Astrocyte (in vitro differentiated cells and primary cell): ENCODE results near the gene BMP7.
A peak's percentile ranks its signal among the peaks of the same experiment; 100 is the strongest.

Experiments used
- CTCF ChIP-seq: IDR thresholded peaks from 2 replicates; pipeline ENCODE4 v1.5.1; 2011; ENCODE audit warnings: low read depth, mild to moderate bottlenecking, inconsistent platforms, low read length, moderate library complexity; ENCODE audit not compliant: insufficient read depth
- EZH2 ChIP-seq: IDR thresholded peaks from 2 replicates; pipeline ENCODE4 v1.6.1; 2012; ENCODE audit warnings: mild to moderate bottlenecking, low read length, inconsistent platforms; ENCODE audit not compliant: insufficient read depth

- TF ChIP-seq CTCF: no peak
- peak; percentile 59 for TF ChIP-seq EZH2
Measured at GRCh38 chr20:57266291-57267157, at the start of gene BMP7.
